Erythroblast (primary cell): Measurements from ENCODE around the gene KRTAP10-4.

Source experiments
- GATA1 ChIP-seq: IDR thresholded peaks from 2 replicates; pipeline ENCODE4 v1.6.1; 2011; ENCODE audit warnings: low read depth, mild to moderate bottlenecking, control low read depth, low read length, moderate library complexity
- POLR2A ChIP-seq: IDR thresholded peaks from 2 replicates; pipeline ENCODE4 v1.6.1; 2011; ENCODE audit warnings: mild to moderate bottlenecking, low read length

DNA sequence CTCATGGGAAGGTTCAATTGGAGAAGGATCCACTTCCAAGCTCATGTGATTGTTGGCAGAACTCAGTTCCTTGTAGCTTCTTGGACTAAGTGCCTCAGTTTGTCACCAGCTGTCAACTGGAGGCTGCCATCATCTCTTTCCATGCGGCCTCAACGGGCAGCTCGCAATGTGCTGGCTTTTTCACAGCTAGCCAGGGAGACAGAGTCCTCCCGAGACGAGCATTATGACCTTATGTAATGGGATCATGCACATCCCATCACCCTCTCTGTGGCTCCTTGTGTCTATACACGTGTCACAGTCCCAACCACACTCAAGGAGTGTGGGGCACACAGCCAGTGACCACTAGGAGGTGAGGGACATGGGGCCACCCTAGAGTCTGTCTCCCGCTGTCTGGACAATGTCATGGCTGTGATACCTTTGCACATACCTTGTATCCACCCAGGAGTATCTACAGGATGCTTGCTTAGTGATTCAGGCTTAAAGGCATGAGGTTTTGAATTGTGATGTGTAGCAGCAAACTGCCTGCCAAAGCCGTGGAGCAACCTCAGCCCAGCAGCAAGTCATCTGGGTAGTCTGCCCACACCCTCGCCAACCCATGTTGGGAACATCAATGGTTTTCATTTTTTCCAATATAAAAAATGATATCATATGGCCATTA lies 22.7 kb downstream of the KRTAP10-4 start:
- no peak for TF ChIP-seq POLR2A
- TF ChIP-seq GATA1 = no peak
